Endothelial cell of umbilical vein (primary cell): ENCODE results near the gene BCL11A.

Experiments used
- POLR2A ChIP-seq: IDR thresholded peaks from 2 replicates; pipeline ENCODE4 v1.6.1; 2012; ENCODE audit warnings: low read depth, mild to moderate bottlenecking, control low read depth, low read length
- POLR2AphosphoS5 ChIP-seq: IDR thresholded peaks from 2 replicates; pipeline ENCODE4 v1.6.1; 2012; ENCODE audit warnings: low read depth, mild to moderate bottlenecking, control low read depth, low read length, moderate library complexity; ENCODE audit not compliant: insufficient read depth

- TF ChIP-seq POLR2A: no peak
- TF ChIP-seq POLR2AphosphoS5: no peak
Measured at GRCh38 chr2:60479226-60480088, 74.0 kb downstream of the BCL11A start.
